C4-2B (cell line): Measurements from ENCODE around the gene ALPG.
"Not testable (repeated sequence)": the region's sequence is repeated elsewhere in the genome, so short reads cannot be mapped to it uniquely, and the experiment has no call there.

ENCODE experiments used
- ZFX ChIP-seq: fragments of 450-650 bp; IDR thresholded peaks from 2 replicates; pipeline ENCODE4 v1.6.1; 2017
- TF ChIP-seq, protein P1 (sequence below): fragments of 450-650 bp; conservative IDR thresholded peaks from 2 replicates; pipeline ENCODE4 v1.5.1; 2017; ENCODE audit warnings: mild to moderate bottlenecking

DNA sequence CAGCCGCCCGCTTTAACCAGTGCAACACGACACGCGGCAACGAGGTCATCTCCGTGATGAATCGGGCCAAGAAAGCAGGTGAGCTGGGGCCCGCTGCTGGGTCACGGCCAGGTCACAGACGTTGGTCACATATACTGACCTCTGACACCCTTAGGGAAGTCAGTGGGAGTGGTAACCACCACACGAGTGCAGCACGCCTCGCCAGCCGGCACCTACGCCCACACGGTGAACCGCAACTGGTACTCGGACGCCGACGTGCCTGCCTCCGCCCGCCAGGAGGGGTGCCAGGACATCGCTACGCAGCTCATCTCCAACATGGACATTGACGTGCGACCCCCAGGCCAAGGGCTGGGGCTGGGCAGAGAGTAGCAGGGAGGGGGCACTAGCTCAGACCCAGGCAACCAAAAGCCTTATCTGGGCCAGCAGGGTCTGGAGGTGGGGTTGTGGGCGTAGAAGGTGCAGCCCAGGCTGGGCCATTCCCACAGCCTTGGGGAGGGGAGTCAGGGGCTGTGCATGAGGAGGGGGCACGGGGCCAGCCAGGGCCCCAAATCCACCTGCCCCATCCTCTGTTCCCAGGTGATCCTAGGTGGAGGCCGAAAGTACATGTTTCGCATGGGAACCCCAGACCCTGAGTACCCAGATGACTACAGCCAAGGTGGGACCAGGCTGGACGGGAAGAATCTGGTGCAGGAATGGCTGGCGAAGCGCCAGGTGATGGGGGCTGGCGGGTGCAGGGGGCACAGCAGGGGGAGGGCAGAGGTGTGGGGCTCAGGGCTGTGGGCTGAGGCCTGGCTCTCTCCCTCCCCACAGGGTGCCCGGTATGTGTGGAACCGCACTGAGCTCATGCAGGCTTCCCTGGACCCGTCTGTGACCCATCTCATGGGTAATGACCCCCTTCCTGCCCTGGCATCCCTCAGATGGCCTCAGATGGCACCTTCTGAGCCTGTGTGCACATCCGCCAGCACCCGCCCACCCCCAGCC lies 26.7 kb upstream of the ALPG start:
- TF ChIP-seq, protein P1, sequence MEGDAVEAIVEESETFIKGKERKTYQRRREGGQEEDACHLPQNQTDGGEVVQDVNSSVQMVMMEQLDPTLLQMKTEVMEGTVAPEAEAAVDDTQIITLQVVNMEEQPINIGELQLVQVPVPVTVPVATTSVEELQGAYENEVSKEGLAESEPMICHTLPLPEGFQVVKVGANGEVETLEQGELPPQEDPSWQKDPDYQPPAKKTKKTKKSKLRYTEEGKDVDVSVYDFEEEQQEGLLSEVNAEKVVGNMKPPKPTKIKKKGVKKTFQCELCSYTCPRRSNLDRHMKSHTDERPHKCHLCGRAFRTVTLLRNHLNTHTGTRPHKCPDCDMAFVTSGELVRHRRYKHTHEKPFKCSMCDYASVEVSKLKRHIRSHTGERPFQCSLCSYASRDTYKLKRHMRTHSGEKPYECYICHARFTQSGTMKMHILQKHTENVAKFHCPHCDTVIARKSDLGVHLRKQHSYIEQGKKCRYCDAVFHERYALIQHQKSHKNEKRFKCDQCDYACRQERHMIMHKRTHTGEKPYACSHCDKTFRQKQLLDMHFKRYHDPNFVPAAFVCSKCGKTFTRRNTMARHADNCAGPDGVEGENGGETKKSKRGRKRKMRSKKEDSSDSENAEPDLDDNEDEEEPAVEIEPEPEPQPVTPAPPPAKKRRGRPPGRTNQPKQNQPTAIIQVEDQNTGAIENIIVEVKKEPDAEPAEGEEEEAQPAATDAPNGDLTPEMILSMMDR = not testable (repeated sequence)
- TF ChIP-seq ZFX = not testable (repeated sequence)
